HG03066 (cell line): ENCODE measurements around the gene CNOT2.

ENCODE experiments used
- ATAC-seq: cut with Tn5 transposase; IDR thresholded peaks from one replicate; pipeline ENCODE4 v1.9.1; 2021; ENCODE audit warnings: low read depth; ENCODE audit not compliant: unreplicated experiment

The CNOT2 gene

DNA sequence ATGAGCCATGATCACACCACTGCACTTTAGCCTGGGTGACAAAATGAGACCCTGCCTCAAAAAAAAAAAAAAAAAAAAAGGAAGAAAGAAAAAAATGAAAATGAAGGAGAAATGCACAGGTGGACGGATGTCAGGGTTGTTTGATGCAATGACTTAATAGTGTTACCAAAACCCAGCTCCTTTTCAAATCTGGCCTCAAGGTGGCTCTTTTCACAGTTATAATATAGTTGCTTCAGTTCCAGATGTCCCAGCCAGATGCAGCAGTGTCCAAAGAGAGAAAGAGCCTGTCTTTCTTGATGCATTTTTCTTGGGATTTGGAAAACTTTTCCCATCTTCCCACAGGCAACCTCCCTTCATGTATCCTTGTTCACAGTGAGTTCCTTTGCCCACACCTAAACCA, 159.4 kb downstream of the CNOT2 start:
- no peak for ATAC-seq

DNA sequence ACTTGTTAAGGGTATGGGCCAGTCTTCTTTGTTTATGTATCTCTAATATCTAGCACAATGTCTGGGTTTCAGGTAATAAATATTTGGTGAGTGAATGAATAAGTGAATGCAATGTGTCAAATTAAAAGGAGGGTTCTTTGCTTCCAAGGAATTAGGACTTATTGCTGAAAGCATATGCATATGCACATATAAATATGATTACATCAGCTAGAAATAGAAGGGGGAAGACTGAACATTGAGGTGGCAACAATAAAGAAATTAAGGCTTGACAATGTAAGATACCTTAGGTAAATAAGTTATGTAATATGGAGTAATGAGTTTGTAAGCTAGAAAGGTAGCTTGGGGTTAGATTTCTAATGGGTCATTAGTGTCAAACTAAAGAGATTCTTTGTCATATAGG, 160.6 kb downstream of the CNOT2 start:
- no peak for ATAC-seq
